ENCODE data around the gene SPARC.

- TF ChIP-seq CTCF (IDR thresholded peaks at IDR 0.05) (no peak), TCF7 (CRISPR knock-in tag; IDR thresholded peaks at IDR 0.05; ENCODE audit: low read depth) (no peak)
Measured at GRCh38 chr5:151682240-151682639, 4.5 kb downstream of the SPARC start.
